HepG2 (cell line): Measurements from ENCODE around the gene MAP3K2. TPM values are rescaled to one million over a fixed set of nuclear protein-coding genes. Genes with fewer than 3 reads are reported as not detected.

ENCODE experiments used
- ASH2L ChIP-seq: fragments of 300-600, 200-600 bp; sonication (generic); IDR thresholded peaks from 2 replicates; pipeline ENCODE4 v1.7.0; 2017; ENCODE audit warnings: low read depth, mild to moderate bottlenecking, moderate library complexity, mixed read lengths, low read length; ENCODE audit not compliant: insufficient read length
- GPN1 ChIP-seq: sonication (generic); formaldehyde crosslinking; IDR thresholded peaks from 2 replicates; pipeline ENCODE4 v1.5.1; 2020; ENCODE audit warnings: missing genetic modification reagents, borderline replicate concordance
- HIVEP1 ChIP-seq: sonication (generic); formaldehyde crosslinking; IDR thresholded peaks from 2 replicates; pipeline ENCODE4 v1.4.0; 2020; ENCODE audit warnings: mild to moderate bottlenecking, missing genetic modification reagents
- KLF16 ChIP-seq, 2 experiments: sonication (generic) in 1 of 2; formaldehyde crosslinking in 1 of 2; IDR thresholded peaks; 2 replicates each; pipeline versions ENCODE4 v1.6.1 to v1.8.0; 2016 to 2023; ENCODE audit warnings: missing genetic modification reagents in 2 of 2, missing compliant biosample characterization in 1 of 2
- PAX8 ChIP-seq: sonication (generic); formaldehyde crosslinking; IDR thresholded peaks from 2 replicates; pipeline ENCODE4 v1.8.0; 2022; ENCODE audit warnings: mild to moderate bottlenecking, missing genetic modification reagents, borderline replicate concordance
- REPIN1 ChIP-seq: sonication (generic); formaldehyde crosslinking; IDR thresholded peaks from 2 replicates; pipeline ENCODE4 v1.8.0; 2022; ENCODE audit warnings: missing genetic modification reagents, low read depth, mild to moderate bottlenecking, borderline replicate concordance
- SIN3B ChIP-seq: fragments of 150-350 bp; IDR thresholded peaks from 2 replicates; pipeline ENCODE4 v1.6.1; 2014; ENCODE audit warnings: low read length
- SP5 ChIP-seq: IDR thresholded peaks from 2 replicates; pipeline ENCODE4 v1.6.1; 2016; ENCODE audit warnings: low read depth, borderline replicate concordance
- XRCC5 ChIP-seq: fragments of 200-400 bp; formaldehyde crosslinking; optimal IDR thresholded peaks from 2 replicates; pipeline ENCODE3; 2017; ENCODE audit warnings: mild to moderate bottlenecking, low read length
- YEATS4 ChIP-seq: sonication (generic); formaldehyde crosslinking; IDR thresholded peaks from 2 replicates; pipeline ENCODE4 v1.4.0; 2020; ENCODE audit warnings: missing genetic modification reagents, borderline replicate concordance
- ZNF121 ChIP-seq: sonication (generic); formaldehyde crosslinking; IDR thresholded peaks from 2 replicates; pipeline ENCODE4 v1.5.0; 2020; ENCODE audit warnings: mild to moderate bottlenecking, missing genetic modification reagents
- ZNF256 ChIP-seq: sonication (generic); formaldehyde crosslinking; conservative IDR thresholded peaks from 2 replicates; pipeline ENCODE4 v1.4.0; 2020; ENCODE audit warnings: missing genetic modification reagents
- ZNF556 ChIP-seq: sonication (generic); formaldehyde crosslinking; IDR thresholded peaks from 2 replicates; pipeline ENCODE4 v1.4.0; 2020; ENCODE audit warnings: mild to moderate bottlenecking, missing genetic modification reagents, borderline replicate concordance
- ZNF761 ChIP-seq: sonication (generic); formaldehyde crosslinking; conservative IDR thresholded peaks from 2 replicates; pipeline ENCODE4 v1.4.0; 2020; ENCODE audit warnings: mild to moderate bottlenecking, missing genetic modification reagents
- polyA plus RNA-seq, 8 experiments: library from polyadenylated mRNA; depleted of rRNA in 3 of 8; stranded (reverse) in 7 of 8; unstranded in 1 of 8; fragments of >200 nt; fragmentation: Illumina TruSeq in 4 of 8; extraction: Trizol in 4 of 8; gene quantifications; 2 replicates each; pipeline versions ENCODE4 v1.2.1 to v1.2.3, GENCODE V29; 2011 to 2016; ENCODE audit warnings: low read depth in 4 of 8, missing spikeins in 1 of 8, mixed read lengths in 1 of 8; ENCODE audit not compliant: insufficient read depth in 1 of 8
- total RNA-seq, 5 experiments: library from RNA; depleted of rRNA; stranded (reverse); fragments of >200 nt; fragmentation: Illumina TruSeq; extraction: Trizol; gene quantifications; 2 replicates each; pipeline ENCODE4 v1.2.3, GENCODE V29; 2016; ENCODE audit warnings: low read depth in 1 of 5
- TF ChIP-seq, protein P1 (sequence below): sonication (generic); formaldehyde crosslinking; IDR thresholded peaks from 2 replicates; pipeline ENCODE4 v1.9.0; 2022; ENCODE audit warnings: missing genetic modification reagents, mild to moderate bottlenecking, borderline replicate concordance
- TF ChIP-seq, protein P2 (sequence below): sonication (generic); formaldehyde crosslinking; conservative IDR thresholded peaks from 2 replicates; pipeline ENCODE4 v1.4.0; 2020; ENCODE audit warnings: mild to moderate bottlenecking, missing genetic modification reagents, moderate library complexity
- TF ChIP-seq, protein P3 (sequence below): sonication (generic); formaldehyde crosslinking; IDR thresholded peaks from one replicate; pipeline ENCODE4 v1.5.1; 2020; ENCODE audit warnings: mild to moderate bottlenecking, missing genetic modification reagents; ENCODE audit errors: not compliant biosample characterization

MAP3K2 gene
- total and polyA plus RNA-seq, 2 of the 13 experiments (the other 11 are each of a cell fraction or from before 2014, with no cell fraction given): 12.2 to 37.2 TPM

DNA sequence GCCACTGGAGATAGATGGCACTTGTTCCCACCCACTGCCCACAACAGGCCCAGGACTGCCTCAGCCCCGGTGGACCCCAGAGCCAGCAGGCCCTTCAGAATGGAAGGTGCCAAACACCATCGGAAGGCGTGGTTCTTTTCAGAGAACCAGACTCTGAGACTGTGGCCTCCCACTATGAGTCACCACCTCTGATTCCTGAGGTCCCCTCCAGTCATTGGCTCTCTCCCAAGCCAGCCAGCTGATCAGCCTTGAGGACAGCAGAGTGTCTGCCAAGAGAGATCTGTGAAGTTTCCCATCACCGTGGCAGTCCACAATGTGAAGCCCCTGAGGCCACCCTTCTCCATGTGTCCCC is 10.4 kb upstream of the MAP3K2 start (continued):
- TF ChIP-seq ASH2L (no peak), PAX8 (no peak), SP5 (CRISPR knock-in tag) (peak; percentile 39; the same call in 1 of the 2 replicates), ZNF256 (CRISPR knock-in tag) (no peak), REPIN1 (CRISPR knock-in tag) (no peak), SIN3B (no peak), YEATS4 (no peak), ZNF121 (CRISPR knock-in tag) (0 out of 2 replicates have a peak, but pooled peaks have one; percentile 25), XRCC5 (peak; percentile 76), ZNF761 (CRISPR knock-in tag) (0 out of 2 replicates have a peak, but pooled peaks have one; percentile 49), KLF16 (CRISPR knock-in tag; IDR thresholded peaks at IDR 0.05) (no peak), HIVEP1 (CRISPR knock-in tag) (0 out of 2 replicates have a peak, but pooled peaks have one; percentile 18), GPN1 (no peak), ZNF556 (CRISPR knock-in tag) (no peak)
- TF ChIP-seq, protein P1, sequence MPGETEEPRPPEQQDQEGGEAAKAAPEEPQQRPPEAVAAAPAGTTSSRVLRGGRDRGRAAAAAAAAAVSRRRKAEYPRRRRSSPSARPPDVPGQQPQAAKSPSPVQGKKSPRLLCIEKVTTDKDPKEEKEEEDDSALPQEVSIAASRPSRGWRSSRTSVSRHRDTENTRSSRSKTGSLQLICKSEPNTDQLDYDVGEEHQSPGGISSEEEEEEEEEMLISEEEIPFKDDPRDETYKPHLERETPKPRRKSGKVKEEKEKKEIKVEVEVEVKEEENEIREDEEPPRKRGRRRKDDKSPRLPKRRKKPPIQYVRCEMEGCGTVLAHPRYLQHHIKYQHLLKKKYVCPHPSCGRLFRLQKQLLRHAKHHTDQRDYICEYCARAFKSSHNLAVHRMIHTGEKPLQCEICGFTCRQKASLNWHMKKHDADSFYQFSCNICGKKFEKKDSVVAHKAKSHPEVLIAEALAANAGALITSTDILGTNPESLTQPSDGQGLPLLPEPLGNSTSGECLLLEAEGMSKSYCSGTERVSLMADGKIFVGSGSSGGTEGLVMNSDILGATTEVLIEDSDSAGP (CRISPR knock-in tag): peak; percentile 19; the same call in 1 of the 2 replicates
- TF ChIP-seq, protein P2, sequence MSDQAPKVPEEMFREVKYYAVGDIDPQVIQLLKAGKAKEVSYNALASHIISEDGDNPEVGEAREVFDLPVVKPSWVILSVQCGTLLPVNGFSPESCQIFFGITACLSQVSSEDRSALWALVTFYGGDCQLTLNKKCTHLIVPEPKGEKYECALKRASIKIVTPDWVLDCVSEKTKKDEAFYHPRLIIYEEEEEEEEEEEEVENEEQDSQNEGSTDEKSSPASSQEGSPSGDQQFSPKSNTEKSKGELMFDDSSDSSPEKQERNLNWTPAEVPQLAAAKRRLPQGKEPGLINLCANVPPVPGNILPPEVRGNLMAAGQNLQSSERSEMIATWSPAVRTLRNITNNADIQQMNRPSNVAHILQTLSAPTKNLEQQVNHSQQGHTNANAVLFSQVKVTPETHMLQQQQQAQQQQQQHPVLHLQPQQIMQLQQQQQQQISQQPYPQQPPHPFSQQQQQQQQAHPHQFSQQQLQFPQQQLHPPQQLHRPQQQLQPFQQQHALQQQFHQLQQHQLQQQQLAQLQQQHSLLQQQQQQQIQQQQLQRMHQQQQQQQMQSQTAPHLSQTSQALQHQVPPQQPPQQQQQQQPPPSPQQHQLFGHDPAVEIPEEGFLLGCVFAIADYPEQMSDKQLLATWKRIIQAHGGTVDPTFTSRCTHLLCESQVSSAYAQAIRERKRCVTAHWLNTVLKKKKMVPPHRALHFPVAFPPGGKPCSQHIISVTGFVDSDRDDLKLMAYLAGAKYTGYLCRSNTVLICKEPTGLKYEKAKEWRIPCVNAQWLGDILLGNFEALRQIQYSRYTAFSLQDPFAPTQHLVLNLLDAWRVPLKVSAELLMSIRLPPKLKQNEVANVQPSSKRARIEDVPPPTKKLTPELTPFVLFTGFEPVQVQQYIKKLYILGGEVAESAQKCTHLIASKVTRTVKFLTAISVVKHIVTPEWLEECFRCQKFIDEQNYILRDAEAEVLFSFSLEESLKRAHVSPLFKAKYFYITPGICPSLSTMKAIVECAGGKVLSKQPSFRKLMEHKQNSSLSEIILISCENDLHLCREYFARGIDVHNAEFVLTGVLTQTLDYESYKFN (CRISPR knock-in tag): 0 out of 2 replicates have a peak, but pooled peaks have one; percentile 17
- TF ChIP-seq, protein P3, sequence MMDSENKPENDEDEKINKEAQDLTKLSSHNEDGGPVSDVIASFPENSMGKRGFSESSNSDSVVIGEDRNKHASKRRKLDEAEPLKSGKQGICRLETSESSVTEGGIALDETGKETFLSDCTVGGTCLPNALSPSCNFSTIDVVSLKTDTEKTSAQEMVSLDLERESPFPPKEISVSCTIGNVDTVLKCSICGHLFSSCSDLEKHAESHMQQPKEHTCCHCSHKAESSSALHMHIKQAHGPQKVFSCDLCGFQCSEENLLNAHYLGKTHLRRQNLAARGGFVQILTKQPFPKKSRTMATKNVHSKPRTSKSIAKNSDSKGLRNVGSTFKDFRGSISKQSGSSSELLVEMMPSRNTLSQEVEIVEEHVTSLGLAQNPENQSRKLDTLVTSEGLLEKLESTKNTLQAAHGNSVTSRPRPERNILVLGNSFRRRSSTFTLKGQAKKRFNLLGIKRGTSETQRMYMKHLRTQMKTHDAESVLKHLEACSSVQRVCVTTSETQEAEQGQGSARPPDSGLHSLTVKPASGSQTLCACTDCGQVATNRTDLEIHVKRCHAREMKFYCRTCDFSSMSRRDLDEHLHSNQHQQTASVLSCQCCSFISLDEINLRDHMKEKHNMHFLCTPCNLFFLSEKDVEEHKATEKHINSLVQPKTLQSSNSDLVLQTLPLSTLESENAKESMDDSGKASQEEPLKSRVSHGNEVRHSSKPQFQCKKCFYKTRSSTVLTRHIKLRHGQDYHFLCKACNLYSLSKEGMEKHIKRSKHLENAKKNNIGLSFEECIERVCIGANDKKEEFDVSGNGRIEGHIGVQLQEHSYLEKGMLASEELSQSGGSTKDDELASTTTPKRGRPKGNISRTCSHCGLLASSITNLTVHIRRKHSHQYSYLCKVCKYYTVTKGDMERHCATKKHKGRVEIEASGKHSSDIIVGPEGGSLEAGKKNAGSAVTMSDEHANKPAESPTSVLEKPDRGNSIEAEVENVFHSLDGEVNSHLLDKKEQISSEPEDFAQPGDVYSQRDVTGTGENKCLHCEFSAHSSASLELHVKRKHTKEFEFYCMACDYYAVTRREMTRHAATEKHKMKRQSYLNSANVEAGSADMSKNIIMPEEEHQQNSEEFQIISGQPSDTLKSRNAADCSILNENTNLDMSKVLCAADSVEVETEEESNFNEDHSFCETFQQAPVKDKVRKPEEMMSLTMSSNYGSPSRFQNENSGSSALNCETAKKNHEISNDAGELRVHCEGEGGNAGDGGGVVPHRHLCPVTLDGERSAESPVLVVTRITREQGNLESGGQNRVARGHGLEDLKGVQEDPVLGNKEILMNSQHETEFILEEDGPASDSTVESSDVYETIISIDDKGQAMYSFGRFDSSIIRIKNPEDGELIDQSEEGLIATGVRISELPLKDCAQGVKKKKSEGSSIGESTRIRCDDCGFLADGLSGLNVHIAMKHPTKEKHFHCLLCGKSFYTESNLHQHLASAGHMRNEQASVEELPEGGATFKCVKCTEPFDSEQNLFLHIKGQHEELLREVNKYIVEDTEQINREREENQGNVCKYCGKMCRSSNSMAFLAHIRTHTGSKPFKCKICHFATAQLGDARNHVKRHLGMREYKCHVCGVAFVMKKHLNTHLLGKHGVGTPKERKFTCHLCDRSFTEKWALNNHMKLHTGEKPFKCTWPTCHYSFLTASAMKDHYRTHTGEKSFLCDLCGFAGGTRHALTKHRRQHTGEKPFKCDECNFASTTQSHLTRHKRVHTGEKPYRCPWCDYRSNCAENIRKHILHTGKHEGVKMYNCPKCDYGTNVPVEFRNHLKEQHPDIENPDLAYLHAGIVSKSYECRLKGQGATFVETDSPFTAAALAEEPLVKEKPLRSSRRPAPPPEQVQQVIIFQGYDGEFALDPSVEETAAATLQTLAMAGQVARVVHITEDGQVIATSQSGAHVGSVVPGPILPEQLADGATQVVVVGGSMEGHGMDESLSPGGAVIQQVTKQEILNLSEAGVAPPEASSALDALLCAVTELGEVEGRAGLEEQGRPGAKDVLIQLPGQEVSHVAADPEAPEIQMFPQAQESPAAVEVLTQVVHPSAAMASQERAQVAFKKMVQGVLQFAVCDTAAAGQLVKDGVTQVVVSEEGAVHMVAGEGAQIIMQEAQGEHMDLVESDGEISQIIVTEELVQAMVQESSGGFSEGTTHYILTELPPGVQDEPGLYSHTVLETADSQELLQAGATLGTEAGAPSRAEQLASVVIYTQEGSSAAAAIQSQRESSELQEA (CRISPR knock-in tag): peak; percentile 37
